Endothelial cell (in vitro differentiated cells): ENCODE results near the gene ZFHX3. TPM values are rescaled to one million over a fixed set of nuclear protein-coding genes. Genes with fewer than 3 reads are reported as not detected.

ENCODE experiments used
- DNase-seq: peaks from one replicate; pipeline ENCODE4 v3.0.0; 2021; ENCODE audit warnings: low spot score
- H3K27ac Mint-ChIP-seq: one replicate; pipeline ENCODE4 v1.8.0; 2021; ENCODE audit warnings: mixed read lengths, inconsistent platforms; ENCODE audit not compliant: unreplicated experiment
- H3K27me3 Mint-ChIP-seq: one replicate; pipeline ENCODE4 v1.8.0; 2021; ENCODE audit warnings: mild to moderate bottlenecking, moderate library complexity, mixed read lengths, inconsistent platforms; ENCODE audit not compliant: unreplicated experiment
- H3K36me3 Mint-ChIP-seq: one replicate; pipeline ENCODE4 v1.8.0; 2021; ENCODE audit warnings: mild to moderate bottlenecking, low read depth, mixed read lengths, inconsistent platforms; ENCODE audit not compliant: unreplicated experiment
- H3K4me1 Mint-ChIP-seq: one replicate; pipeline ENCODE4 v1.8.0; 2021; ENCODE audit warnings: mild to moderate bottlenecking, mixed read lengths, inconsistent platforms; ENCODE audit not compliant: unreplicated experiment
- H3K4me3 Mint-ChIP-seq: one replicate; pipeline ENCODE4 v1.8.0; 2021; ENCODE audit warnings: mild to moderate bottlenecking, mixed read lengths, inconsistent platforms; ENCODE audit not compliant: unreplicated experiment
- H3K9me3 Mint-ChIP-seq: one replicate; pipeline ENCODE4 v1.8.0; 2021; ENCODE audit warnings: mixed read lengths, inconsistent platforms; ENCODE audit not compliant: unreplicated experiment
- CTCF ChIP-seq: fragments of 200-600 bp; sonication (generic); IDR thresholded peaks from one replicate; pipeline ENCODE4 v1.5.0; 2021; ENCODE audit warnings: antibody characterized with exemption; ENCODE audit not compliant: unreplicated experiment
- total RNA-seq: library from RNA; stranded (reverse); fragmentation: NEBNext Ultra II Directional; extraction: Animal tissue kit (Norgen Biotek cat#: 25700); gene quantifications from one replicate; pipeline ENCODE4 v1.2.1, GENCODE V29; 2021; ENCODE audit not compliant: unreplicated experiment

ZFHX3 gene
- total RNA-seq, 1 donor from 2014 or later: 17.7 TPM

- H3K9me3 Mint-ChIP-seq: no peaks in the 10 kb centered on the region
- H3K36me3 Mint-ChIP-seq: no peaks in the 10 kb centered on the region
- no peak overlapping the region for H3K27ac Mint-ChIP-seq
- no peak overlapping the region for H3K4me3 Mint-ChIP-seq
- peaks cover 3% of the 10 kb centered on the region for H3K4me1 Mint-ChIP-seq
- no peak for TF ChIP-seq CTCF
- no peak for DNase-seq
- peaks cover 5% of the 10 kb centered on the region for H3K27me3 Mint-ChIP-seq
Observed at GRCh38 chr16:73021866-73022495, 25.9 kb downstream of the ZFHX3 start.

- no peak for TF ChIP-seq CTCF
- no peaks in the 10 kb centered on the region for H3K9me3 Mint-ChIP-seq
- no peaks in the 10 kb centered on the region for H3K36me3 Mint-ChIP-seq
- peaks cover 1% of the 10 kb centered on the region for H3K4me1 Mint-ChIP-seq
- no peak for DNase-seq
- peaks cover 5% of the 10 kb centered on the region for H3K27me3 Mint-ChIP-seq
- no peak overlapping the region for H3K27ac Mint-ChIP-seq
- no peak overlapping the region for H3K4me3 Mint-ChIP-seq
Observed at GRCh38 chr16:73020409-73020884, 27.5 kb downstream of the ZFHX3 start.

- TF ChIP-seq CTCF: no peak
- H3K9me3 Mint-ChIP-seq: no peaks in the 10 kb centered on the region
- no peak overlapping the region for H3K4me3 Mint-ChIP-seq
- no peaks in the 10 kb centered on the region for H3K36me3 Mint-ChIP-seq
- no peak for DNase-seq
- H3K27ac Mint-ChIP-seq: no peak overlapping the region
- peaks cover 5% of the 10 kb centered on the region for H3K27me3 Mint-ChIP-seq
- H3K4me1 Mint-ChIP-seq: no peaks in the 10 kb centered on the region
Observed at GRCh38 chr16:73019457-73020362, 28.2 kb downstream of the ZFHX3 start.

GRCh38 chr16:73018821-73019456 is 29.0 kb downstream of the ZFHX3 start:
- H3K4me3 Mint-ChIP-seq: no peak overlapping the region
- no peak for DNase-seq
- no peaks in the 10 kb centered on the region for H3K4me1 Mint-ChIP-seq
- H3K36me3 Mint-ChIP-seq: no peaks in the 10 kb centered on the region
- H3K27ac Mint-ChIP-seq: no peak overlapping the region
- no peaks in the 10 kb centered on the region for H3K9me3 Mint-ChIP-seq
- H3K27me3 Mint-ChIP-seq: peaks cover 4% of the 10 kb centered on the region
- TF ChIP-seq CTCF: no peak
